ENCODE data around the gene CXorf58.
"Not testable (repeated sequence)": the region's sequence is repeated elsewhere in the genome, so short reads cannot be mapped to it uniquely, and the experiment has no call there.

The CXorf58 gene, protein sequence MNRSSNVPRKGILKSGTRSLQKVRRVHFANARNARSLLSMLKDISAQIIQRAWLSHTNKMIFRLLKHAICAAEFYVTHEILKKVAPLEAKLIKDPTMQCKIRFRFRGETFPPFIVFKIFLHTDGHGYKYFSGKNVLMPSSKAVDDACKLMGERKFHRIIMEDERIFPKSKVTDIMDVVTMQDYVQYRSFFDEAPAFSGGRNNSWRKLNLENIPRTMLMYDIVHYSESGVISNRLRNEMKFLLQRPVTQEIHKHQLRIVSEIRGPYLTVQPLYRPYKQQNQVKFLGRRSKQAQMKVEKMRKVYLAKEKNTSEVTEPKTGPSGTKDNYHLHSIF

DNA sequence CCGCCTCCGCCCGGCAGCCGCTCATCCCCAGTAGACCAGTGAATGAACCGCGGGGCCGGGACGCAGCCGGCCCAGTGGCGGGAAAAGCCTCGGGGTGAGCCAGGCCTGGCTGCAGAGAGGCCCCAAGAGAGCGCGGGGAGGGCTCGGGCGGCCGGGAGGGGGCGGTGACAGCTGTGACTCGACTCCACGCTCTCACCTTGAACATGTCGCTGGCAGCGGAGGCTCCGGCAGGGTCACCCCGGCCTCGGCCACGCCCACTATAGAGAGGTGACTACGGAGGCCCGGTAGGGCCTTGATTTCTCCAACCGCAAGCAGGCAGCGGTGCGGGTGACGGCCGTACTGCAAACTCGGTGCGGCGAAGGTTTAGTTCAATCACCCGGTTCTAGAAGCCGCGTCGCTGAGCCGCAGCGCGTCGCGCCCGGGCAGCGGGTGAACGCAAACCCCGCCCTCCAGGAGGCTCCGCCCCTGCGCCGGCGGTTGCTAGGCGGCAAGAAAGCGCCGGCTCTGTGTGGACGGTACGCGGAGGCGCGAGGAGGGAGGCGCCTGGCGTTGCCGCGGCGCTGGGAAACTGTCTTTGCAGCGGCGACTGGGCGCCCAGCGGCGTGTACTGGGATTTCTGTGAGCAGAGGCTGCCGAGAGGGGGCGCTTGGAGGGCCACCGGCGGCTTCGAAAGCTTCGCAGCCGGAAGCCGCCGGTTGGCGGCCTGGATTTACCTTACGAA, at the start of gene CXorf58, which contains the start of gene APOO:
TSS of gene CXorf58 (plus strand) at position 509 of the 721 bp plus-strand sequence. CDS start 2,297 bp downstream, outside the sequence.
TSS of gene APOO (minus strand) at position 441 of the 721 bp plus-strand sequence. CDS start at position 205, 236 bp downstream.
- TF ChIP-seq, protein P1, sequence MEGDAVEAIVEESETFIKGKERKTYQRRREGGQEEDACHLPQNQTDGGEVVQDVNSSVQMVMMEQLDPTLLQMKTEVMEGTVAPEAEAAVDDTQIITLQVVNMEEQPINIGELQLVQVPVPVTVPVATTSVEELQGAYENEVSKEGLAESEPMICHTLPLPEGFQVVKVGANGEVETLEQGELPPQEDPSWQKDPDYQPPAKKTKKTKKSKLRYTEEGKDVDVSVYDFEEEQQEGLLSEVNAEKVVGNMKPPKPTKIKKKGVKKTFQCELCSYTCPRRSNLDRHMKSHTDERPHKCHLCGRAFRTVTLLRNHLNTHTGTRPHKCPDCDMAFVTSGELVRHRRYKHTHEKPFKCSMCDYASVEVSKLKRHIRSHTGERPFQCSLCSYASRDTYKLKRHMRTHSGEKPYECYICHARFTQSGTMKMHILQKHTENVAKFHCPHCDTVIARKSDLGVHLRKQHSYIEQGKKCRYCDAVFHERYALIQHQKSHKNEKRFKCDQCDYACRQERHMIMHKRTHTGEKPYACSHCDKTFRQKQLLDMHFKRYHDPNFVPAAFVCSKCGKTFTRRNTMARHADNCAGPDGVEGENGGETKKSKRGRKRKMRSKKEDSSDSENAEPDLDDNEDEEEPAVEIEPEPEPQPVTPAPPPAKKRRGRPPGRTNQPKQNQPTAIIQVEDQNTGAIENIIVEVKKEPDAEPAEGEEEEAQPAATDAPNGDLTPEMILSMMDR (IDR thresholded peaks at IDR 0.05; ENCODE audit: low read depth, low read length, missing control alignments) = peak; percentile 70
- DNase-seq (ENCODE audit: low read depth) = peak; percentile 79
- H3K4me3 ChIP-seq (ENCODE audit: low read depth, low read length) = peak within 1 kb of the TSS; percentile 67

DNA sequence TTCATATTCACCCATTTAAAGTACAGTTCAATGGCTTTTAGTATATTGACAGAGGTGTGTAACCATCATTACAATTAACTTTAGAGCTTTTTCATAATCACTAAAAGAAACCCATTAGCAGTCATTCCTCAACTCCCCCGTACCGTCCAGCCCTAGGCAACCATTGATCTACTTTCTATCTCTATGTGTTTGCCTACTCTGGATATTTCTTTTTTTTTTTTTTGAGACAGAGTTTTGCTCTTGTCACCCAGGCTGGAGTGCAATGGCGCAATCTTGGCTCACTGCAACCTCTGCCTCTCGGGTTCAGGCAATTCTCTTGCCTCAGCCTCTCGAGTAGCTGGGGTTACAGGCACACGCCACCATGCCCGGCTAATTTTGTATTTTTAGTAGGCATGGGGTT, 48.6 kb upstream of the CXorf58 start:
- not testable (repeated sequence) for H3K4me3 ChIP-seq (ENCODE audit: low read depth, low read length); DNase-seq (ENCODE audit: low read depth)

DNA sequence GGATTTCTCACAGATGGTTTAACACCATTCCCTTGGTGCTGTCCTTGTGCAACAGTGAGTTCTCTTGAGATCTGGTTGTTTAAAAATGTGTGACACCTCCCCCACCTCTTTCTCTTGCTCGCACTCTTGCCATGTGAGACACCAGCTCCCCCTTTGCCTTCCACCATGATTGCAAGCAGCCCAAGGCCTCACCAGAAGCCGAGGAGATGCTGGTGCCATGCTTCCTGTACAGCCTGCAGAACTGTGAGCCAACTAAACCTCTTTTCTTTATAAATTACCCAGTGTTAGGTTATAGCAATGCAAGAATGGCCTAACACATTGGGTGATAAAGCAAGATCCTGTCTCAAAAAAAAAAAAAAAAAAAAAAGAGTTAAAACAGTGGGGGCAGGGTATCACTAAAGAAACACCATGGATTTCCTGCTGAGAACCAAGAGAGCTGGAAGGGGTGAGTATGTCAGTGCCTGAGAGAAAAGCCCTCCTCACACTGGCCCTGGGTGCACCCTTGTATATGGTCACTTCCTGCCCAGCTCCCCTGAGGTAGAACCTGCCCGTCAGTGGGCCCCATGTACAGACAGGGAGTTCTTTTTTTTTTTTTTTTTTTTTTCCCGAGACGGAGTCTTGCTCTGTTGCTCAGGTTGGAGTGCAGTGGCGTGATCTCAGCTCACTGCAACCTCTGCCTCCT, 46.5 kb upstream of the CXorf58 start:
- no peak overlapping the region for H3K4me3 ChIP-seq (ENCODE audit: low read depth, low read length)
- DNase-seq (ENCODE audit: low read depth) = no peak
- TF ChIP-seq, protein P1 (IDR thresholded peaks at IDR 0.05; ENCODE audit: low read depth, low read length, missing control alignments) = no peak

DNA sequence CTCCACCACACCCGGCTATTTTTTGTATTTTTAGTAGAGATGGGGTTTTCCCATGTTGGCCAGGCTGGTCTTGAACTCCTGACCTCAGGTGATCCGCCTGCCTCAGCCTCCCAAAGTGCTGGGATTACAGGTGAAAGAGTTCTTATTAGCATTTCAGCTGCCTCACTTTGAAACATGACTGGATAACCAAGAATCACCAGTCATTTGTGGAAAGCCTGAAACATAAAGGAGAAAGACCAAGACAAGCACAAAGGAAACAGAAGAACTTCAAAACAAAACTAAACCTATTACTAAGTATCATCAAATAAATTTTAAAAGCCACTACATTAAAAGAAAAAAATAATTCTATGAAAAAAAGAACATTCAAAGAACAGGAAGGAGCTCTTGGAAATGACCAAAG, 45.9 kb upstream of the CXorf58 start:
- H3K4me3 ChIP-seq (ENCODE audit: low read depth, low read length); DNase-seq (ENCODE audit: low read depth): not testable (repeated sequence)

DNA sequence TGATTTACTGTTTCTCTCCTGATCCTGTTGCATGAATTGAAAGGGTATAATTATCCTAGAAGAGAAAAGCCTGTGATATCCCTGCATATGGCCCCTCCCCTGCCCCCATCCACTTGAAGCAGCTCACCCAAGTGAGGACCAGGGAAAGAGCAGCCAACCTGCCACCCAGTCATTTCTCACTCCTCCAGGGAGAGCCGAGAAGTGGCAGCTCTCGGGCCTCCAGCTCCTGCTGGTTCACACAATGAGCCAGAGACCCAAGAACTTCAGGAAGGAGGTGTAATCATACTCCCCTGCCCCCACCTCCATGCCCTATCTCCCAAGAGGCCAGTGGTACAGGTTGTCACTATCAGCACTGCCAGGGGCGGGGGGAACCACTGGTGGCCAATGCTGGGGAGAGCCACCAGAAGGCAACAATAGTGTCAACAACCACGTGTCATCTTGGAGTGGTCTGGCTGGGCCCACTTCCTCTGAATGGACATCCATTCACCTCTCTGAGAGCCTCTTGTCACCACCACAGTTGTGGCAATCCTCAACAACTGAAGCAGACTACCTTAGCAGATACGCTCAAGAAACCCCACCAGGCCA, 43.0 kb upstream of the CXorf58 start:
- DNase-seq (ENCODE audit: low read depth) = no peak
- TF ChIP-seq, protein P1 (IDR thresholded peaks at IDR 0.05; ENCODE audit: low read depth, low read length, missing control alignments) = no peak
- H3K4me3 ChIP-seq (ENCODE audit: low read depth, low read length) = no peak overlapping the region

DNA sequence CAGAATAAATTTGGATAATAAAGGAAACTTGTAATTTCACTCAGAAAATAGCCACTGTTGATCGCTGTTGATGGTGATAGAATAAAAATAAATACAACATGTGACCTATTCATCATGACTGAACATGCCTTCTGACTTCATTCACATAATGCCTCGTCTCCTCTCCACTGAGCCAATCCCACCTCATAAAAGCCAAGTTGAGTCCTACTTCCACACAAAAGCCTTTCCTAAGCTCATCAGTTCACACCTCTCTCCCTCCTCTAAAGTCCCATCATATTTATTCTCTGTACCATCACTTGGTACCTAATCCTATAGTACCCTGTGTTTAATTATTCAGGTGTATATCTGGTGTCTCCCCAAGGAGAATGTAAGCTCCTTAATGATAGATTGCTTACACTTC, 37.8 kb upstream of the CXorf58 start:
- TF ChIP-seq, protein P1 (IDR thresholded peaks at IDR 0.05; ENCODE audit: low read depth, low read length, missing control alignments) = no peak
- no peak overlapping the region for H3K4me3 ChIP-seq (ENCODE audit: low read depth, low read length)
- no peak for DNase-seq (ENCODE audit: low read depth)

DNA sequence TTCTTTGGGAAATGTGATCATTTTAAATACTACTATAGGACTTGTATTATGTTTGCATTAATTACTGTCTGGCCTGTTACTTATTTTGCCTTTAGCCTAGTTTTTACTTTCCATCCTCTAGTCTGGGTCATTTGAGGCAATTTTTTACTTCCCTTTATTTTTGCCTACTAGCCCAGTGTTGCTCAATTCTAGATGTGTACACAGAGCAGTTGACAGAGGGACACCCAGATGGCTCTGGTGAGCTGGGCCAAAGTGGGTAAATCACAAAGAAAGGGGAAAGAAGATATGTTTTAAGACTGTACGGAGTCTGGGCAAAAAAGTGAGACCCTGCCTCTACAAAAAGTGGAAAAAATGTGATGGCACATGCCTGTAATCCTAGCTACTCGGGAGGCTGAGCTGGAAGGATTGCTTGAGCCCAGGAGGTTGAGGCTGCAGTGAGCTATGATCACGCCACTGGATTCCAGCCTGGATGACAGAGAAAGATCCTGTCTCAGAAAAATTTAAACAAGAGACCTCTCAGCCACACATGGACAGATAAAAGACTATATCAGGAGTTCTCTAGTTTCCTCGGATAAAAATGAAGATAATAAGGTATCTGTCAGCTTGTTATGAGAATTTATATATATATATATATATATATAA, 35.8 kb upstream of the CXorf58 start:
- TF ChIP-seq, protein P1 (IDR thresholded peaks at IDR 0.05; ENCODE audit: low read depth, low read length, missing control alignments) = no peak
- DNase-seq (ENCODE audit: low read depth) = no peak
- H3K4me3 ChIP-seq (ENCODE audit: low read depth, low read length) = no peak overlapping the region
